ENCODE measurements around the gene UNC5A.

Gene UNC5A

DNA sequence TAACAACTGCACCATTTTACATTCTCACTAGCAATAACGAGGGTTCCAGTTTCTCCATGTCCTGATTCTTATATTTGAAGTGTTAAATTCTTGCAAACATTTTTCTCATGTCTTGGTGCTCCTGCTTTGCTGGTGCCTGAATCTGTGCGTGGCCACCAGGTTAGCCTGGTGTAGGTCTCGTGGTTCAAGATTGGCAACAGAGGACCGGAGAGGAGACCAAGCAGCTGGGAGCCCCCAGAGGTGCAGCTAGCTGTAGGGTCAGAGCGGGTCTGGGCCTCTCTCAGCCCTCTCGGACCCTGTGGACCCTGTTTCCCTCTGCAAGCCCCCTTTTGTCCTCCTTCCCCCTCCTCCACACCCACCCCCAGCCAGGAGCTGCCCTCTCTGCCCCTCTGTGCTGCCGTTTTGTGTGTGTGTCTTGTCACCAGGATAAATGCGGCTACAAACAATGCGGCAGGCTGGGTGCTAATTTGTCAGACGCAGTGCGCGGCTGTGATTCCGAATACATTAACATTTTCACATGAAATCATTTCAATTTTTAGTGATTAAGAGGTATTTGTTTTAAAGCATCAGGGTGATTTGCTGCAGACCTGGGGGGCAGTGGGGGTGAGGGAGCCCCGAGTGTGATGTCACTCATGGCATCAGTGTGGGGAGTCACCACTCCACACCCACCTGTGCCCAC lies 17.5 kb downstream of the UNC5A start:
- H3K4me3 ChIP-seq = no peak overlapping the region
- DNase-seq (ENCODE audit: low read depth, low spot score) = no peak
- H3K27ac ChIP-seq = no peak overlapping the region
- no peaks in the 10 kb centered on the region for H3K36me3 ChIP-seq (ENCODE audit: insufficient read depth, low read length)
- H3K9me3 ChIP-seq (ENCODE audit: low read depth, low read length) = no peaks in the 10 kb centered on the region
- H3K9ac ChIP-seq (ENCODE audit: insufficient read length) = no peak overlapping the region
- TF ChIP-seq EZH2 (IDR thresholded peaks at IDR 0.05) (no peak), POLR2AphosphoS5 (IDR thresholded peaks at IDR 0.05; ENCODE audit: borderline replicate concordance, low read depth, low read length) (no peak), FOXP2 (optimal IDR thresholded peaks at IDR 0.05; ENCODE audit: control extremely low read depth, extremely low read length, insufficient read depth) (no peak)

DNA sequence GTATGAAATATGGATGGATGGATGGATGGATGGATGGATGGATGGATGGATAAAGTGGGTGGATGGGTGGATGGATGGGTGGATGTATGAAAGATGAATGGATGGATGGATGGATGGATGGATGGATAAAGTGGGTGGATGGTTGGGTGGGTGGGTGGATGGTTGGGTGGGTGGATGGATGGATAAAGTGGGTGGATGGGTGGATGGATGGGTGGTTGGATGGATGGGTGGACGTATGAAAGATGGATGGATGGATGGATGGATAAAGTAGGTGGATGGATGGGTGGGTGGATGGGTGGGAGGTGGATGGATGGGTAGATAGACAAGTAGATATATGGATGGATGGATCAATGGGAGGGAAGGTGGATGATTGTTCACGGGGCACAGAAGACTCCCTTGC lies 19.0 kb downstream of the UNC5A start:
- Histone ChIP-seq H3K4me3 (no peak overlapping the region), H3K9me3 (ENCODE audit: low read depth, low read length) (no peaks in the 10 kb centered on the region), H3K9ac (ENCODE audit: insufficient read length) (no peak overlapping the region), H3K27ac (no peak overlapping the region), H3K36me3 (ENCODE audit: insufficient read depth, low read length) (no peaks in the 10 kb centered on the region)
- no peak for DNase-seq (ENCODE audit: low read depth, low spot score)
- TF ChIP-seq EZH2 (IDR thresholded peaks at IDR 0.05) = no peak
- TF ChIP-seq FOXP2 (optimal IDR thresholded peaks at IDR 0.05; ENCODE audit: control extremely low read depth, extremely low read length, insufficient read depth) = no peak
- no peak for TF ChIP-seq POLR2AphosphoS5 (IDR thresholded peaks at IDR 0.05; ENCODE audit: borderline replicate concordance, low read depth, low read length)

DNA sequence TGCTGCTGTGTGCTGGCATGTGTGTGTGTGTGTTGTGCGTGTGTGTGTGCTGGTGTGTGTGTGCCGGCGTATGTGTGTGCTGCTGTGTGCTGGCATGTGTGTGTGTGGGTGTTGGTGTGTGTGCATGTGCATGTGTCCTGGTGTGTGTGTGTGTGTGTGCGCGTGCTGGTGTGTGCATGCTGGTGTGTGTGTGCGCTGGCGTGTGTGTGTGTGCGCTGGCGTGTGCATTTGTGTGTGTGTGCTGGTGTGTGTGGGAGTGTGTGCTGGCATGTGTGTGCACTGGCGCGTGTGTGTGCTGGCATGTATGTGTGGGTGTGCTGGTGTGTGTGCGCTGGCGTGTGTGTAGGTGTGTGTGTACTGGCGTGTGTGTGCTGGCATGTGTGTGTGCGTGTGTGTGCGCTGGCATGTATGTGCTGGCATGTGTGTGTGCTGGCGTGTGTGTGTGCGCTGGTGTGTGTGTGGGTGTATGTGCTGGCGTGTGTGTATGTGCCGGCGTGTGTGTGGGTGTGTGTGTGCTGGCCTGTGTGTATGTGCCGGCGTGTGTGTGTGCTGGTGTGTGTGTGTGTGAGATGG lies 20.1 kb downstream of the UNC5A start:
- no peak overlapping the region for H3K27ac ChIP-seq

DNA sequence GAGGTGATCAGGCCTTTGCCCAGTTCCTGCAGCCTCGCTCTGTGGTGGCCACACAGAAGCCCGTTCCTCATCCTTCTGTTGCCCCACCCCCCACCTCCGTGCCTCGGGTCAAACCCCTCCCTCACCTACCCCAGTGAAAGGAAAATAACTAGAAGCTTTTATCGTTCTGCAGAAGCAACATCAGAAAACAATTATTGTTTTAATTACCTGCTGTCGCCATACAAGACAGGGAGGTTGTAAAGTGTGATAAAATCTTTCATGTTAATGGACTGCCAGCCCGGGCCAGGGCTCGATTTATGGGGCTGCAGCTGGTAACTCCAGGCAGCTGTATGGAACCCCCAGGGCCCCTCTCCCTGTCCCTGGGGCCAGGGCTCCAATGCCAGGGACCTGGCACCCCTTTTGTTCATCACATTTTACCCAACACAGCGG lies 20.6 kb downstream of the UNC5A start:
- no peaks in the 10 kb centered on the region for H3K9me3 ChIP-seq (ENCODE audit: low read depth, low read length)
- no peaks in the 10 kb centered on the region for H3K36me3 ChIP-seq (ENCODE audit: insufficient read depth, low read length)
- no peak overlapping the region for H3K9ac ChIP-seq (ENCODE audit: insufficient read length)
- TF ChIP-seq FOXP2 (optimal IDR thresholded peaks at IDR 0.05; ENCODE audit: control extremely low read depth, extremely low read length, insufficient read depth) = no peak
- no peak for TF ChIP-seq POLR2AphosphoS5 (IDR thresholded peaks at IDR 0.05; ENCODE audit: borderline replicate concordance, low read depth, low read length)
- no peak for TF ChIP-seq EZH2 (IDR thresholded peaks at IDR 0.05)
- no peak overlapping the region for H3K4me3 ChIP-seq
- no peak for DNase-seq (ENCODE audit: low read depth, low spot score)
- no peak overlapping the region for H3K27ac ChIP-seq

More for the DNA sequence above, 20.1 kb downstream of the UNC5A start:
- no peak overlapping the region for H3K4me3 ChIP-seq
- TF ChIP-seq POLR2AphosphoS5 (IDR thresholded peaks at IDR 0.05; ENCODE audit: borderline replicate concordance, low read depth, low read length) = no peak
- TF ChIP-seq FOXP2 (optimal IDR thresholded peaks at IDR 0.05; ENCODE audit: control extremely low read depth, extremely low read length, insufficient read depth) = no peak
- TF ChIP-seq EZH2 (IDR thresholded peaks at IDR 0.05) = no peak
- DNase-seq (ENCODE audit: low read depth, low spot score) = no peak
- H3K9ac ChIP-seq (ENCODE audit: insufficient read length) = no peak overlapping the region
- no peaks in the 10 kb centered on the region for H3K36me3 ChIP-seq (ENCODE audit: insufficient read depth, low read length)
- H3K9me3 ChIP-seq (ENCODE audit: low read depth, low read length) = no peaks in the 10 kb centered on the region

DNA sequence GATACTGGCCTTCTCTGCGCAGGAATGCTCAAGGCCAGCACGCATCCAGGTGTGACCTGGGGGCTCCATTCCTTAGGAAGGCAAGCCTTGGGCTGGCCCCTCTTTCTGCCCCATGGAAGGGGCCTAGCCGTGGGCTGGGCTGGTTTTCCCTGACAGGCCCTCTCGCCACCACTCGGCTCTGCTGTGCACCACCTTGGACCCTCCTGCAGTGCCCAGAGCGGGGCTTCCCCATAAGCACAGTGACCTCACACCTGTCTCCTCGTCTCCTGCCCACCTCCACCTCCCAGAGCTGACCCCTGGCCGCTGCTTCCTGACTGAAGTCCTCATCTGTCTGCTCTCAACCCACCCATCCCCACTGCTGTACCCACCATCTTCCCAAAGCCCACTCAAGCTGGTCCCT lies 21.1 kb downstream of the UNC5A start:
- Histone ChIP-seq H3K4me3 (no peak overlapping the region), H3K9ac (ENCODE audit: insufficient read length) (no peak overlapping the region), H3K36me3 (ENCODE audit: insufficient read depth, low read length) (no peaks in the 10 kb centered on the region), H3K9me3 (ENCODE audit: low read depth, low read length) (no peaks in the 10 kb centered on the region), H3K27ac (no peak overlapping the region)
- no peak for DNase-seq (ENCODE audit: low read depth, low spot score)
- TF ChIP-seq FOXP2 (optimal IDR thresholded peaks at IDR 0.05; ENCODE audit: control extremely low read depth, extremely low read length, insufficient read depth) = no peak
- no peak for TF ChIP-seq POLR2AphosphoS5 (IDR thresholded peaks at IDR 0.05; ENCODE audit: borderline replicate concordance, low read depth, low read length)
- TF ChIP-seq EZH2 (IDR thresholded peaks at IDR 0.05) = no peak

DNA sequence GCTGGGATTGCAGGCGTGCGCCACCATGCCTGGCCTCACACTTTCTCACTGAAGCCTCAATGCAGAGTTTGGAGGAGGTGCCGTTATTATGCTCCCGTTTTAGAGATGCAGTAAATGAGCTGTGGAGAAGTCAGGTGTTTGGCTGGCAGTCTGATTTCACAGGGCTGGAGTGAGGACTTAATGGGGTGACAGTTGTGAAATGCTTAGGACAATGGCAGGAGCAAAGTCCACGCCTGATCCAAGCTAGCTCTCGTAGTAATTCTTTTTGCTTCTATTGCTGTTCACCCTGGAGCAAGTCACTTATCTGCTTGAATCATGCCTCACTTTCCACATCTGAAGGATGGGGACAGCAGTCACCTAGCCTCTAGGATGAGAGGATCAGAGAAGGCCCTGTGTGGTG lies 21.8 kb downstream of the UNC5A start:
- Histone ChIP-seq H3K4me3 (no peak overlapping the region), H3K36me3 (ENCODE audit: insufficient read depth, low read length) (no peaks in the 10 kb centered on the region), H3K9ac (ENCODE audit: insufficient read length) (no peak overlapping the region), H3K9me3 (ENCODE audit: low read depth, low read length) (no peaks in the 10 kb centered on the region), H3K27ac (no peak overlapping the region)
- TF ChIP-seq POLR2AphosphoS5 (IDR thresholded peaks at IDR 0.05; ENCODE audit: borderline replicate concordance, low read depth, low read length) (no peak), FOXP2 (optimal IDR thresholded peaks at IDR 0.05; ENCODE audit: control extremely low read depth, extremely low read length, insufficient read depth) (no peak)
- no peak for DNase-seq (ENCODE audit: low read depth, low spot score)

DNA sequence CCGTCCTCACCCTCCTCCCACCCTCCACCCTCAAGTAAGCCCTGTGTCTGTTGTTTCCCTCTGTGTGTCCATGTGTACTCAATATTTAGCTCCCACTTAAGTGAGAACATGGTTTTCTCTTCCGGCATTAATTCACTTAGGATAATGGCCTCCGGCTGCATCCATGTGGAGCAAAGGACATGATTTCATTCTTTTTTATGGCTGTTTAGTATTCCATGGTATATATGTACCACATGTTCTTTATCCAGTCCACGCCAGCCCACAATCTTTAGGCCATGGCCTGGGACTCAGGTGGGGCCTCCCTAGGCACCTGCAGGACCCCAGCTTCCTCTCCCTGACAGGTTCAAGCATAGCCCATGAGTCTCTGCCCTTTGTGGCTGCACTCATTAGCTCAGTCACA lies 22.9 kb downstream of the UNC5A start:
- TF ChIP-seq FOXP2 (optimal IDR thresholded peaks at IDR 0.05; ENCODE audit: control extremely low read depth, extremely low read length, insufficient read depth) = no peak
- no peak for TF ChIP-seq POLR2AphosphoS5 (IDR thresholded peaks at IDR 0.05; ENCODE audit: borderline replicate concordance, low read depth, low read length)
- no peak for TF ChIP-seq EZH2 (IDR thresholded peaks at IDR 0.05)
- no peak overlapping the region for H3K4me3 ChIP-seq
- H3K36me3 ChIP-seq (ENCODE audit: insufficient read depth, low read length) = no peaks in the 10 kb centered on the region
- no peak overlapping the region for H3K27ac ChIP-seq
- no peak overlapping the region for H3K9ac ChIP-seq (ENCODE audit: insufficient read length)
- no peak for DNase-seq (ENCODE audit: low read depth, low spot score)
- H3K9me3 ChIP-seq (ENCODE audit: low read depth, low read length) = no peaks in the 10 kb centered on the region

DNA sequence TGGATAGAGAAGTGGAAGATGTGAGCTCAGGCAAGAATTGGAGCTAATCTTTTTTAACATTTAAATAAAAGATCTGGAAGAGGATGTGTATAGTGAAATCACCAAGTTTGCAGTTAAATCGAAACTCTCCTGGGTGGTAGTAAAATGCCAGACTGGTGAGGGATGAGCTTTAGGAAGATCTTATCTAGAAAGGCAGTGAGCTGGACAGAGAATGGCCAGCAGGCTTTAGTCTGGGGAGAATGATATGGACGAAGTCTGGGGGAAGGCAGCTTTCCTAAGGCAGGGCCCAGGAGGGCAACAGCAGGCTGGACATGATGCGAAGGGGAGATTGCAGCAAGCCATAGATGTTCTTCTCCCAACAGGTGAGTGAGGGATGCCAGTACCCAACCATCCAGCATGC lies 25.6 kb downstream of the UNC5A start:
- no peak for TF ChIP-seq FOXP2 (optimal IDR thresholded peaks at IDR 0.05; ENCODE audit: control extremely low read depth, extremely low read length, insufficient read depth)
- TF ChIP-seq POLR2AphosphoS5 (IDR thresholded peaks at IDR 0.05; ENCODE audit: borderline replicate concordance, low read depth, low read length) = no peak
- TF ChIP-seq EZH2 (IDR thresholded peaks at IDR 0.05) = no peak
- Histone ChIP-seq H3K9me3 (ENCODE audit: low read depth, low read length) (no peaks in the 10 kb centered on the region), H3K4me3 (no peak overlapping the region), H3K27ac (no peak overlapping the region), H3K36me3 (ENCODE audit: insufficient read depth, low read length) (no peaks in the 10 kb centered on the region), H3K9ac (ENCODE audit: insufficient read length) (no peak overlapping the region)
- no peak for DNase-seq (ENCODE audit: low read depth, low spot score)

Measured in SK-N-MC (cell line).